ENCODE measurements around the gene POU1F1. TPM values are rescaled to one million over a fixed set of nuclear protein-coding genes. Genes with fewer than 3 reads are reported as not detected.

POU1F1 gene
- total RNA-seq, 1 donor = not detected

GRCh38 chr3:87246662-87247429, 29.5 kb downstream of the POU1F1 start:
- peaks cover 5% of the 10 kb centered on the region for H3K4me1 ChIP-seq (ENCODE audit: insufficient read depth, low read length)
- TF ChIP-seq, protein P1, sequence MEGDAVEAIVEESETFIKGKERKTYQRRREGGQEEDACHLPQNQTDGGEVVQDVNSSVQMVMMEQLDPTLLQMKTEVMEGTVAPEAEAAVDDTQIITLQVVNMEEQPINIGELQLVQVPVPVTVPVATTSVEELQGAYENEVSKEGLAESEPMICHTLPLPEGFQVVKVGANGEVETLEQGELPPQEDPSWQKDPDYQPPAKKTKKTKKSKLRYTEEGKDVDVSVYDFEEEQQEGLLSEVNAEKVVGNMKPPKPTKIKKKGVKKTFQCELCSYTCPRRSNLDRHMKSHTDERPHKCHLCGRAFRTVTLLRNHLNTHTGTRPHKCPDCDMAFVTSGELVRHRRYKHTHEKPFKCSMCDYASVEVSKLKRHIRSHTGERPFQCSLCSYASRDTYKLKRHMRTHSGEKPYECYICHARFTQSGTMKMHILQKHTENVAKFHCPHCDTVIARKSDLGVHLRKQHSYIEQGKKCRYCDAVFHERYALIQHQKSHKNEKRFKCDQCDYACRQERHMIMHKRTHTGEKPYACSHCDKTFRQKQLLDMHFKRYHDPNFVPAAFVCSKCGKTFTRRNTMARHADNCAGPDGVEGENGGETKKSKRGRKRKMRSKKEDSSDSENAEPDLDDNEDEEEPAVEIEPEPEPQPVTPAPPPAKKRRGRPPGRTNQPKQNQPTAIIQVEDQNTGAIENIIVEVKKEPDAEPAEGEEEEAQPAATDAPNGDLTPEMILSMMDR (IDR thresholded peaks at IDR 0.05; ENCODE audit: extremely low read depth, low read depth, low read length) = no peak
- H3K4me3 ChIP-seq (ENCODE audit: insufficient read depth, low read length) = no peak overlapping the region
- H3K27ac ChIP-seq (ENCODE audit: low read depth, low read length) = no peak overlapping the region
- no peaks in the 10 kb centered on the region for H3K36me3 ChIP-seq (ENCODE audit: insufficient read depth, low read length)
- no peak overlapping the region for H2AFZ ChIP-seq (ENCODE audit: low read length)
- H3K79me2 ChIP-seq (ENCODE audit: insufficient read depth, low read length) = peaks cover 11% of the 10 kb centered on the region
- no peaks in the 10 kb centered on the region for H3K9me3 ChIP-seq (ENCODE audit: low read depth, low read length)
- no peaks in the 10 kb centered on the region for H4K20me1 ChIP-seq (ENCODE audit: insufficient read depth, low read length)
- H3K4me2 ChIP-seq (ENCODE audit: insufficient read depth, low read length) = no peak overlapping the region
- no peak for DNase-seq (ENCODE audit: insufficient read length, low spot score, missing footprints)
- no peaks in the 10 kb centered on the region for H3K27me3 ChIP-seq (ENCODE audit: insufficient read depth, low read length)

- no peaks in the 10 kb centered on the region for H3K9me3 ChIP-seq (ENCODE audit: low read depth, low read length)
- H3K36me3 ChIP-seq (ENCODE audit: insufficient read depth, low read length) = no peaks in the 10 kb centered on the region
- H3K27me3 ChIP-seq (ENCODE audit: insufficient read depth, low read length) = no peaks in the 10 kb centered on the region
- no peaks in the 10 kb centered on the region for H3K4me1 ChIP-seq (ENCODE audit: insufficient read depth, low read length)
- H4K20me1 ChIP-seq (ENCODE audit: insufficient read depth, low read length) = peaks cover 36% of the 10 kb centered on the region
- H3K27ac ChIP-seq (ENCODE audit: low read depth, low read length) = no peak overlapping the region
- H3K79me2 ChIP-seq (ENCODE audit: insufficient read depth, low read length) = peaks cover 86% of the 10 kb centered on the region
- TF ChIP-seq, protein P1 (IDR thresholded peaks at IDR 0.05; ENCODE audit: extremely low read depth, low read depth, low read length) = no peak
- H2AFZ ChIP-seq (ENCODE audit: low read length) = no peak overlapping the region
- no peak for DNase-seq (ENCODE audit: insufficient read length, low spot score, missing footprints)
- H3K4me2 ChIP-seq (ENCODE audit: insufficient read depth, low read length) = no peak overlapping the region
- H3K4me3 ChIP-seq (ENCODE audit: insufficient read depth, low read length) = no peak overlapping the region
These were observed 40.3 kb downstream of the POU1F1 start for GRCh38 chr3:87236093-87236492.

GRCh38 chr3:87233805-87234204, 42.6 kb downstream of the POU1F1 start:
- Histone ChIP-seq H3K79me2 (ENCODE audit: insufficient read depth, low read length) (peaks cover 93% of the 10 kb centered on the region), H3K9me3 (ENCODE audit: low read depth, low read length) (no peaks in the 10 kb centered on the region), H3K4me1 (ENCODE audit: insufficient read depth, low read length) (no peaks in the 10 kb centered on the region), H3K4me2 (ENCODE audit: insufficient read depth, low read length) (no peak overlapping the region), H4K20me1 (ENCODE audit: insufficient read depth, low read length) (peaks cover 45% of the 10 kb centered on the region), H3K36me3 (ENCODE audit: insufficient read depth, low read length) (no peaks in the 10 kb centered on the region), H3K4me3 (ENCODE audit: insufficient read depth, low read length) (no peak overlapping the region), H3K27ac (ENCODE audit: low read depth, low read length) (no peak overlapping the region), H3K27me3 (ENCODE audit: insufficient read depth, low read length) (no peaks in the 10 kb centered on the region), H2AFZ (ENCODE audit: low read length) (no peak overlapping the region)
- DNase-seq (ENCODE audit: insufficient read length, low spot score, missing footprints) = no peak
- TF ChIP-seq, protein P1 (IDR thresholded peaks at IDR 0.05; ENCODE audit: extremely low read depth, low read depth, low read length) = no peak

GRCh38 chr3:87229113-87229512, 47.3 kb downstream of the POU1F1 start:
- TF ChIP-seq, protein P1 (IDR thresholded peaks at IDR 0.05; ENCODE audit: extremely low read depth, low read depth, low read length) = no peak
- no peaks in the 10 kb centered on the region for H3K9me3 ChIP-seq (ENCODE audit: low read depth, low read length)
- no peak overlapping the region for H3K27ac ChIP-seq (ENCODE audit: low read depth, low read length)
- peak overlapping the region; percentile 88 for H3K4me2 ChIP-seq (ENCODE audit: insufficient read depth, low read length)
- H2AFZ ChIP-seq (ENCODE audit: low read length) = no peak overlapping the region
- H3K79me2 ChIP-seq (ENCODE audit: insufficient read depth, low read length) = peaks cover 70% of the 10 kb centered on the region
- peaks cover 39% of the 10 kb centered on the region for H4K20me1 ChIP-seq (ENCODE audit: insufficient read depth, low read length)
- no peaks in the 10 kb centered on the region for H3K27me3 ChIP-seq (ENCODE audit: insufficient read depth, low read length)
- H3K4me3 ChIP-seq (ENCODE audit: insufficient read depth, low read length) = peak overlapping the region; percentile 14
- H3K4me1 ChIP-seq (ENCODE audit: insufficient read depth, low read length) = peaks cover 10% of the 10 kb centered on the region
- no peaks in the 10 kb centered on the region for H3K36me3 ChIP-seq (ENCODE audit: insufficient read depth, low read length)
- DNase-seq (ENCODE audit: insufficient read length, low spot score, missing footprints) = no peak
